Mammary epithelial cell (primary cell): ENCODE measurements around the gene CH25H.

Experiments used
- EZH2 ChIP-seq: IDR thresholded peaks from 2 replicates; pipeline ENCODE4 v1.6.1; 2012; ENCODE audit warnings: low read length, inconsistent platforms, borderline replicate concordance
- TF ChIP-seq, protein P1 (sequence below), 2 donors: IDR thresholded peaks in 1 of 2; conservative IDR thresholded peaks in 1 of 2; 2 replicates each; pipeline ENCODE4 v1.5.1; 2011 to 2012; ENCODE audit warnings: inconsistent platforms in 2 of 2, low read length in 2 of 2, mild to moderate bottlenecking in 2 of 2, control low read depth in 1 of 2, low read depth in 1 of 2; ENCODE audit not compliant: insufficient read depth in 1 of 2; ENCODE audit errors: extremely low read depth in 1 of 2

GRCh38 chr10:89242840-89243568, 35.9 kb upstream of the CH25H start:
- TF ChIP-seq, protein P1, sequence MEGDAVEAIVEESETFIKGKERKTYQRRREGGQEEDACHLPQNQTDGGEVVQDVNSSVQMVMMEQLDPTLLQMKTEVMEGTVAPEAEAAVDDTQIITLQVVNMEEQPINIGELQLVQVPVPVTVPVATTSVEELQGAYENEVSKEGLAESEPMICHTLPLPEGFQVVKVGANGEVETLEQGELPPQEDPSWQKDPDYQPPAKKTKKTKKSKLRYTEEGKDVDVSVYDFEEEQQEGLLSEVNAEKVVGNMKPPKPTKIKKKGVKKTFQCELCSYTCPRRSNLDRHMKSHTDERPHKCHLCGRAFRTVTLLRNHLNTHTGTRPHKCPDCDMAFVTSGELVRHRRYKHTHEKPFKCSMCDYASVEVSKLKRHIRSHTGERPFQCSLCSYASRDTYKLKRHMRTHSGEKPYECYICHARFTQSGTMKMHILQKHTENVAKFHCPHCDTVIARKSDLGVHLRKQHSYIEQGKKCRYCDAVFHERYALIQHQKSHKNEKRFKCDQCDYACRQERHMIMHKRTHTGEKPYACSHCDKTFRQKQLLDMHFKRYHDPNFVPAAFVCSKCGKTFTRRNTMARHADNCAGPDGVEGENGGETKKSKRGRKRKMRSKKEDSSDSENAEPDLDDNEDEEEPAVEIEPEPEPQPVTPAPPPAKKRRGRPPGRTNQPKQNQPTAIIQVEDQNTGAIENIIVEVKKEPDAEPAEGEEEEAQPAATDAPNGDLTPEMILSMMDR (conservative IDR thresholded peaks at IDR 0.05 in 1 of 2, IDR thresholded peaks at IDR 0.05 in 1 of 2; ENCODE audit: extremely low read depth in 1 of 2, insufficient read depth in 1 of 2, low read depth in 1 of 2, low read length in 2 of 2): no peak
- TF ChIP-seq EZH2: no peak
